ENCODE data around the gene TSPAN18.

The TSPAN18 gene, protein sequence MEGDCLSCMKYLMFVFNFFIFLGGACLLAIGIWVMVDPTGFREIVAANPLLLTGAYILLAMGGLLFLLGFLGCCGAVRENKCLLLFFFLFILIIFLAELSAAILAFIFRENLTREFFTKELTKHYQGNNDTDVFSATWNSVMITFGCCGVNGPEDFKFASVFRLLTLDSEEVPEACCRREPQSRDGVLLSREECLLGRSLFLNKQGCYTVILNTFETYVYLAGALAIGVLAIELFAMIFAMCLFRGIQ

DNA sequence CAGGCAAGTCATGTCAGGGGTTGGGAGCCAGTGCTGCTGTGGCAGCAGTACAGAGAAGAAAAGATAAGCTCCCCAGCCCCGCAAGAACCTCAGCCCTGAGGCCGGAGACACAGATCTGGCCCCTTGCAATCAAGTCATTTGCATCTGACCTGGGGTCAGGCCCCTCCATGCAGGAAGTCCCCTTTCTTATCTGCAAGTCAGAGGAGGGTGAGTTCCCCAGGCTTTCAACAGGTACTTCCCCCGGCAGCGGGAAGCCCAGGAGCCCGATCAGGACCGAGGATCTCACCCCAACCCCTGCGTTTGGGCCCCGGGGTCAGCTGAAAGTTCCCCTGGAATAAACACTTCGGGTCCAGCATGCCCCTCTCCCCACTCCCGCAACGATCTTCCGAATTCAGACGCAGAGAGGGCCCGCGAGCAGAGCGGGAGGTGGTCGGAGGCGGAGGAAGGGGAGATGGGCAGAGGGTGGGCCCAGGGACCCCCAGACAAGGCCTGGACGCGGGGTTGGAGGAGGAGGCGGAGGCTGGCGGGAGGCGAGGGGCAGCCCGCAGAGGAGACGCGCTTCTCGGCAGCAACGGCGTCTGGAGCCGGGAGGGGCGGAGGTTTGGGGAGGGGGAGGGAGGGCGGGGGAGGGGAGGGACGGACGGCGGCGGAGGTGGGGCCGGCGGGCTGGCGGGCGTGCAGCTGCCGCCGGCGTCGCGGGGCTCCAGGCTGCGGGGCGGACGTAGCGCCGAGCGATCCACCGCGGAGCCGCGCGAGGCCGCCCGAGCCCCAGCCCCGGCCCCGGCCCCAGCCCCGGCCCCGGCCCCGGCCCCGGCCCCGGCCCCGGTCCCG is at the start of gene TSPAN18:
Gene TSPAN18, plus strand, starts transcription at position 680 of the 831 bp plus-strand sequence. CDS start 179,455 bp downstream, outside the sequence.
- no peak for DNase-seq

DNA sequence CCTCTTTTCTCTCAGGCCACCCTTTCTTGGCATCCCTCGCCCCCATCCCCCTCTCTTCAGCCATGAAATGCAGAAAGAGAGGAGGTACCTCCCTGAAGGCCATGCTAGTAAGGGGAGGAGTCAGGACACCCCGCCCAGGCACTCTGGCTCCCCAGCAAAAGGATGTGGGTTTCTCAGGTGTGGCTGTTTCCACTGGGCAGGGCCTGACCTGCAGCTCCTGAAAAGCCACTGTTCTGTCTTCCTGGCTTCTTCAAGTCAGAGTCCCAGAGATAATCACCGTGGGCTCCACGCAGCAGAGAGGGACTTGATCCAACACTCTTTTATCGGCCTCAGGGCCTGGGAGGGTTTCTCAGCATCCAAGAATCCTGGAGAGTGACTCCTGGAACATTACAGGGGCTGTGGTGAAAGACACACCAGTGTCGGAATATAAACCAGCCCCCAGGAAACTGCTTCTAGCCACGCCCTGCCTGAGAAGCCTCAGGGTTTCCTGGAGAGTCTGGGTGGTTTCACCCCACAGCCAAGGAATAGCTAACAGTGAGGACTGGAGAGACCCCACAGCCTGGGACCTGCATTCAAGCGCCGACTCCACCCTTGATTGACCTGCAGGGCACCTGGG is 45.7 kb upstream of the TSPAN18 start:
- peak in 1 of 2 experiments; percentile 32 for DNase-seq

DNA sequence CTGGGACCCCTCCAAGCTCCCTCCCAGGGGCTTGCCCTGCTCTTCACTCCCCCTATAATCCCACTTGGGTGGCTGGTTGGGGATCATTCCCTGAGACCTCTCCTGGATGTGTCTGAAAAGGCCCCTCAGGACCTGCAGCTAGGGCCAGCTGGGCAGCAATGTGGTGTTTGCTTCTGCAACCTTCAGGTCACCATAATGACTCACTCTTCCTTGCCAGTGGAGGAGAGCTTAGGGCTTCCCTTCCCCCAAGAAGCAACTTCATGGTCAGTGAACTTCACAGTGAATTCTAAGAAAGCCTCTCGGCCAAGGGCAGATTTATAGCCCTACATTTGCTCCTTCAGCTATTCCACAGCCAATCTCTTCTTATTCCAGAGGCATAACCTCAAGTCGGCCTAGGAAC is 45.1 kb upstream of the TSPAN18 start:
- no peak for DNase-seq

DNA sequence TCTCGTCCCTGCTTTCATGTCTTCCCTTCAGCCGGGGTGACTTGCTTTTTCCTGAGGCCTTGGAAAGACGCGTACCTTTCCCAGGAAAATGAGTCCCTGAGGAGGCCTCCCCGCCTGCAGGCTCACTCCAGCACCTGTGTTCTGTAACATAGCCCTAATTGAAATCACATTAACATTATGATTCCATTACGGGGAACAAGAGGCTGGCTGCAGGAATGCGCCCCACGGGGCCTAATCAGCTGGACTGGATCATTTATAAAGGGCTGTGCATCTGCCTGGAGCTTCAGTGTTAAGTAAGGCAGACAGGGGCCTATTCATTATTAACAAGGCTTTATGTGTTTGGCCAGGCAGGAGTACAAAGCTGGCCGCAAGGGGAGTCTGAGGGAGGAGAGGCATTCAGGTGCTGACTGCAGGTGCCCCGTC is 41.9 kb upstream of the TSPAN18 start:
- no peak for DNase-seq

DNA sequence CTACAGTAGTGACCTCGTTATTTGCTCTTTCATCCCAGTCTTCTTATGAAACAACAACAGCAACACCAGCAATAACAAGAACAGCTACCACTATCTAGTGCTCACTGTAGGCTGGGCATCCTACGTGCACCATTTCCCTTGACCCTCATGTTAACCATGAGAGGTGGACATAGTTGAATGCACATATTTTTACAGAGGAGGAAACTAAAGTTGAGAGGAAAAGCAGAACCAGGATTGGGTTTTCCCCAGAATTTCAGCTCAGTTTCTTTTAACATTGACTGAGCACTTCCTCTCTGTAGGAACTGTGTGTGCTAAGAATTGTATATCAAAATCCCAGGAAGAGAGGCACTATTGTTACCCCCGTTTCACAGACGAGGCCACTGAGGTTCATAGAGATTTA is 39.4 kb upstream of the TSPAN18 start:
- no peak for DNase-seq

DNA sequence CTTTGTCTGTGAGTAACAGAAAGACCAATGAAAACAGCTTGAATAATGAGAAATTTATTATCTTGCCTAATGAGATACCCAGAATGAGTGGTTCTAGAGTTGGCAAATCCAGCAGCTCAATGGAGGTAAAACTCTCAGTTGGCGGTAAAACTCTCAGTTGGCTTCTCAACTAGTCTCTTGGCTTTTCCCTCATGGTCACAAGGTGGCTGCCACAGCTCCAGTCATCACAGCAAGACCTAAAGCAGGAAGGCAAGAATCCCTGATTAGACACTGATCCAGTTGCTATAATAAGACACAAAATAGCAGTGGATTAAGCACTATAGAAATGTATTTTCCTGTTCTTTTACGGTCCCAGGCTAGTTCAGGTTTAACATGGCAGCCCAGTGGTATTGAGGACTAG is 37.5 kb upstream of the TSPAN18 start:
- no peak for DNase-seq

DNA sequence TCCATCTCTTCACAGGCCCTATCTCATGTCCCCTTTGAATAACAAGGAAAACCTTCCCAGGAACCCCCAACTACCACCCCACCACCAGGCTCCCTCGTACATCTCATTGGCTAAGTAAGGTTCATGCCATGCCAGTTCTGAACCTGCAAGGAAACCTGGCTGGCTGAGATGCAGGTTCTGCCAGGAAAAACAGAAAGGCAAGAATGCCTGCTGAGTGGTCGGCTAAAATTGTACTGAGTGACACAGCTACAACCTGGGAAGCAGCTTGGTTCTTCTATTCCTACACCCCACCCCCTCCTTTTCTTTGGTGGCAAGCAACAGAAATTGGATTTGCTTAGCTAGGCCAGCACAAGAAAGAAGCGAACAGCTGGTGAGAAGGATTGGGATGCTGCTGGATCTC is 36.1 kb upstream of the TSPAN18 start:
- DNase-seq = no peak

DNA sequence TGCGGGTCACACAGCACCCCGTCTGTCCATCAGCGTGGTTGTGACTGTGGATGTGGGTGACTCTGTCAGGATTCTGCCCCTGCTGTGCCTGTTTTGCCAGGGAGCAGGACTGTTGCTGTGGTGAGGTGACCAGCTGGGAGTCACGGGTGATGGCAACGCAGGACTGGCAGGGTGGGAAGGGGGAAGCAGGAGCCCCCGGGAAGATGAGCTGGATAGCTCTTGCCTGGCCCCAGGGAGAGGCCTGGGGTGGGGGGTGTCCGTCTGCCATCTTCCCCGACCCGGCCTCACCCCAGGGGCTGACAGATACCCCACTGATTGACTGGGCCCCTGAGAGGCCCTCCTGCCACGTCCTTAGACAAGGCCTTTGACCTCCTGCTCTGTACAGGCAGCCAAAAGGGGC is 34.3 kb upstream of the TSPAN18 start:
- no peak for DNase-seq

DNA sequence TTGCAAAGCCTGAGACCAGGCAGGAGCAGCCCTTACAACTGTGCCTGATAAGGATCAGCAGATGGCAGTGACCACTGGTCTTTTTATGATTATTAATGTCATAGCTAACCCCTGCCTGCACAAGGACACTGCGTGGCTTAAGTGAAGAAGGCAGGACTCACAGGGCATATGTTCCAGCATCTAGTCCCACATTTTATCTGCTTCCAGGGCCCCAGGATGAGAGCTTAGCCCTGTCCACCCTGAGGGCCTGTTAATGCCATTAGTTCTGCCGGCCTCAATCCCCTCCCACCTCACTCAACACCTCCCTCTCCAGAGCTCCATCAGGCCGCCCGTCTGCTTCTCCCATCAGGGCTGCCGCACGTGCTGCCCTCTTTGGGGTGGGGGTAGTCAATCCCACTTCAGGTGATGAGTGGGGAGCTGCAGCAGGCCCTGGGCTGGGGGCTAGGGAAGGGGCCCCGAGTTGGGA is 33.1 kb upstream of the TSPAN18 start:
- no peak for DNase-seq

DNA sequence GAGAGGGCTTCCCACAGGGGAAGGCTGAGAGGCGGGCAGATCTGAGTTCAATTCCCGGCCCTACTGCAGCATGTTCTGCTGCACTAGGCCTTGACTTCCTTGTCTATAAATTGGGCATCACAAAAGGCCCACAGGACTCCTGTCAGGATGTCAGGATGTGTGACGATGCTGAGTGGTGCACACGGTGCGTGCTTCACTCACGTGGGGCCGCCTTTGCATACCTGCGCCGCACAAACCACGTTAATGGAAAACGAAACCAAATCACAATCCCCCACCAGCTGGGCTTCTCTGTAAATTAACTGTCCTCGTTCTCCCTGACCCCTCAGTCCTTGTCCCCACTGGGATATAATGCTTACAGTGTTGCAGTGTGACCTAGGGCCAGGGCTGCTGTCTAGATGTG is 32.3 kb upstream of the TSPAN18 start:
- no peak for DNase-seq

DNA sequence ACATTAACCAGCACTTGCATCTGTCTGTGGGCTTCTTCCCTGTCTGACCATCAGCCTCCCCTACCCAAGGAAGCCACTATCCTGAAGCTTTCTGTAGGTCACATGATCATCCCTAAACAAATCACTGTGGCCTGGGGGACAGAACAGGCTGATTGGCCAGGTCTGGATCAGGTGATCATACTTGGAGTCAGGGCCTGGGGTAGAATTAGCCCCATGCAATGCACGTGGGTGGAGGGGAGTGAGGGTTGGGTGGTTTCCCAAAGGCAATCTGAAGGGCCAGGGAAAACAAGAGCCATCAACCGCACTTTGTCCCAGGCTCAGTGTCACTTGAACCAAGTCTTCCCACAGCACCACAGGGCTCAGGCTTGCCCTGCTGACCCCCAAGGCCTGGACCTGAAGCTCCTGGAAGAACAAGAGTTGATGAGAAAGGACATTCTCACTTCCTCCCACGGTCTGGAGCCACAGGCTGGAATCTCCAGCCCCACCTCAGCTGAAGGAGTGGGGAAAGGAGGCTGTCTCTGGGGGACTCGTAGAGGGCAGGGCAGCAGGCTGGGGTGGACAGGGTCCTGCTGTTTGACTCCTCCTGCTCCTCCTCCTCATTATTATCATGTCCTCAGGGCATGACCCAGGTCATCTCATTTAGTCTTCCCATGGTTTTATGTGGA is 31.5 kb upstream of the TSPAN18 start:
- no peak for DNase-seq

DNA sequence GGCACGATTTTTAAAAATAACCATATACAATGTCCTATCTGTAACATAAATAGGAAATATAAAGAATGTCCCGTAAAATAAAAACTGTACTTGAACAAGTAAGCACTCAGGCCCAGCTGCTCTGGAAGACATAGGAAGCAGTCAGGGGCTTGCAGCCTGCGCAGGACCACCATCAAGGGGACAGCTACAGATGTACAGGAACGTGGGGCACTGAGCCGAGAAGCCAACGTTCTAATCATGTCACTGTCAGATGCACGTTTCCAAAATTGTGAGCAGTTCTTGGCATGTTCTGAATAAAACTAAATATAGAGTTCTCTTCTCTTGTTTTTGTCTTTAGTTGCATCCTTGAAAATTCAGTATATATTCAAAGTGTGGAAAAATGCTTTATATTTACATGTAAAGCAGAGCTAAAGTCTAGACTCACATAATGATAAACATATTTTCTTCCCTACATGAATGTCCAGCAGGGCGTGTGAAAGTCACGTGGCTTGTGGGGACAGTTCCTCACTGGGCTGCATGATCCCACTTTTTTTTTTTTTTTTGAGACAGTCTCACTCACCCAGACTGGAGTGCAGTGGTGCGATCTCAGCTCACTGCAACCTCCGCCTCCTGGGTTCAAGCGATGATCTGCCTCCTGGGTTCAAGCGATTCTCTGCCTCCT is 28.4 kb upstream of the TSPAN18 start:
- DNase-seq = no peak

DNA sequence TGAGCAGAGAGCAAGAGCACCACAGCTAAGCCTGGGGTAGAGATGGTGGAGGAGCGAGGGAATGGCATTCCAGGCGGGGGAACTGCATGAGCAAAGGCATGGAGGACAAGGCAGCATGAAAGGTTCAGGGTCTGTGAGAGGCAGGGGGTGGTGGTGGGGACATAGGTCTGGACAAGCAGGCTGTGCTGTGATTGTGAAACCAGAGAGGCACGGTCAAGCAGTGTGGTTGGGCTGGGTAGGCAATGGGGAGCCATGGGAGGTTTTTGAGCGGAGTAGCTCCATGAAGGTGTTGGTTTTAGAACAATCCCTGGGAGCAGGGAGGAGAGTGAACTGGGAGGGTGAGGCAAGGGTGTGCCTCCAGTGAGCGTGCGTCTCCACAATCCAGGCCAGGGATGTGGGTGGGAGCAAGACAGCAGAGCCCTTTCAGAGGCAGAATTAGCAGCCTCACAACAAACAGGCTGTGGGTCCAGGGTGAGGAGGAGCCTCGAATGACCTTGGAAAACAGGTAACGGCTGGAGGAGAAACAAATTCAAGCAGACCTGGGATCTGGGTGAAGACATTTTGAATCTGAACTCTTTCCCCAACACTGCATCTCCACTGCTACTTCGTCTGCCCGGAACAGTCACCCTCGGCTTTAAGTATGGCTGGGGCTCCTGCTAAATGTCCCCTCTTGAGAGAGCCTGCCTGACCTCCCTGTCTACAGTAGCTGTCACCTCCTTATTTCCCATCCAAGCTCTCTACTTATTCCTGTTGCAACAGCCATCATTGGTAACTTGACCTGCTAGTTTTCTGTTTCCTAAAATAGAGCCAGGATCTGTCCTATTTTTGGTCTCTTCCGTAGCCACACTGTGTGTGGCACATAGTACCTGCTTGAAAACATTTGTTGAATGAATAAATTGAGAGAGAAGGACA is 27.0 kb upstream of the TSPAN18 start:
- no peak for DNase-seq

DNA sequence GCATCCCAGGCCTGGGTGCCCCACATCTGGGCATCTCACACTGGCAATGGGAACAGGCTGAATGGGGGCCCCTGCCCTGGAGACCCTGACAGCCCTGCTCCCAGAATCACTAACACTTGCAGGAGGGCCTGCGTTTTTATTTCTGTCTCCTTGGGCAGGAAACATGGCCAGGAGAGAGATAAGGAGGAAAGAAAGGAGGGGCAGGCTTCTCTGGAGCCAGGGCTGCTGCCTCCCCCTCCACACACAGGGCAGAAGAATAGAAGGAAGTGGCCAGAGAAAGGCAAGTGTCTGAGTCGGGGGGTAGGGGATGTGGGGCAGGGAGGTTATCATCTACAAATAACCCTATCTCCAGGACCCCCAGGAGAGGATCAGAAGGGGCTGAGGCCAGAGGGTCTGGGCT is 25.5 kb upstream of the TSPAN18 start:
- no peak for DNase-seq

DNA sequence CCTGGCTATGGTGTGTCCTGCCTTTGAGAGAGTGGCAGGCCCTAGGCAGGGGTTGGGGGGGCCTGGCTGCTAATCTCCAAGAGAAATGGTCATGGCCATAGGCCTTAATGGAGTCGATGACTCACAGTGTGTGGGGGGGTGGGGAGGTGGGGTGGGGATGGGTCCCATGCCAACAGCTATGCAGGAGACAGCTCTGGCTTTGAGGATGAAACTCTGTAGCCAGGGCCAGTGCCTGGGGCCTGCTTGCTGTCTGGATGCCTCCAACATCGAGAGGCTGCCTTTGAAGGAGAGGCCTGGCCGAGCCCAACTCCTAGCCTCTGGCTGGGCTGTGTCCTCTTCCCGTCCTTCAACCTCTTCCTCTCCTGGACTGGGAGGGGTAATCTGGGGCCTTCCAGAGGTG is 23.9 kb upstream of the TSPAN18 start:
- no peak for DNase-seq

DNA sequence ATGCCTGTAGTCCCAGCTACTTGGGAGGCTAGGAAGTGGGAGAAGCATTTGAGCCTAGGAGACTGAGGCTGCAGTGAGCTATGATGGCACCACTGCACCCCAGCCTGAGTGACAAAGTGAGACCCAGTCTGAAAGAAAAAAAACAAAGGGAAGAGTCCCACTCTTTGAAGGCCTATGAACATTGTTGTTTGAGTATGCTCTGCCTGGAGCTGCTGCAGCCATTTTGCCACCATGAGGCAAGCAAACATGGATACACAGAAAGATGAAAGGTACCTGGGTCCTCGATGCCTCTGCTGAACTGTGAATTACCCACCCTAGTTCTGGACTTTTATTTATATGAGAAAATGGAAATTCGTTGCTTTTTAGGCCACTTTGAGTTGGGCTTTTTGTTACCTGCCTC is 19.7 kb upstream of the TSPAN18 start:
- no peak for DNase-seq

DNA sequence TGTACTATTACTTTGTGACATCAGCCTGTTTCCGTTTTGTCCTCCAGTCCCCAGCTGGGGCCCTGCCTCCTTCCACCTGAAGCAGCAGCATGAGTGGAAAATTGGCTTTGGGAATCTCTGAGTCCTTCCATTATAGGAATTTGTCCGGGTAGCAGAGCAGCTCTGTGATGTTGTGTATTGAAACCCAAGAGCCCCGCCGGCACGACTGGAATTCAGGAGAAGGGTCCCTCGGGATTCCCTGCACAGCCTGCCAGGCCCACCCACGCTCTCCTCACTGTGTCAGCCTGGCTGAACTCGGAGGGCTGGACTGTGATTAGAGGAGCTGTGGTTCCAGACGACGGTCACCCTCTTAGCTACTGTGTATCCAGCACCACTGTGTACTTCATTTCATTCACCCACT is 18.8 kb upstream of the TSPAN18 start:
- no peak for DNase-seq

DNA sequence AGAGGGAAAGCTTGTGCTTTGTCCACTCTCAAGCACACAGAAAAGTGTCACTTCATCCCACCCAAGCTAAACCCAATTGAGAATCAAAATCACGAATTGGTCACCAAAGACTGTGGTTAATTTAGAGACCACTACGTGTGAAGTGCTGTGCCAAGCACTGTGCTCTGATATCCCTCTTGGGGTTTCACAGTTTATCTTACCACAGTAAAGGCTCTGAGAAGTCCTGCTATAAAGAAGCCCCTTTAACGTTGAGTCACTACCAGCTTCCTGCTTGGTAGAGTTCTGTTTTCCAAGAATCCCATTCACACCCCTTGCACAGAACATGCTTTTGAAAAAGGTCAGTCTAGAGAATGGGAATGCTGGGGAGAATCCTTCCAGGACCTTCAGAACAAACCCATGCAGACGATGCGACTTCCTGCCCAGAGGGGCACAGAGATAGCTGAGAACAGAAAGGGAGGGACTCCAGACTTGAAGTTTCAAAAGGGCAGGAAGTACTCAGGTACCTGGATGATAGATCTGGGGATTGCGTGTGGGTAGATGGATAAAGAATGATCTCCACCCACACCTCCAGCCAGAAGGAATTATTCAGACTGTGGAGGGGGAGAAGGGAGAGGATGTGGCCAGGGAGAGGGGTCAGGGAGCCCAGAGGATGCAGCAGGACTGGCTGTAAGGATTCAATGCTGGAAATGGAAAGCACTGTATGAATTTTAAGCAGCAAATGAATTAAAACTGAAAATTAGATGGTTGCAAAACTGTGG is 18.1 kb upstream of the TSPAN18 start:
- no peak for DNase-seq

DNA sequence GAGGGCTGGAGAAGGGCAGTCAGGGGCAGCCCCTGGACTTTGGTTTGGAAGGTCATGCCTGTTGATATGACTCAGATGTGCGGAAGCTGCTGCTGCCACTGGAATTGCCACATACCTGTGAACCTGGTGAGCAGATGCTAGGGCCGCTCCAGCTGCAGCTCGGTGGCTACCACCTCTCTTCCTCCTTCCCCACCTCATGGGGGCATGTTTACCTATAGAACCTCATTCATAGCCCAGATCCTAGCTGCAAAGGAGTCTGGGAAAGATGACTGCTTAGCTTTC is 17.5 kb upstream of the TSPAN18 start:
- DNase-seq = no peak

DNA sequence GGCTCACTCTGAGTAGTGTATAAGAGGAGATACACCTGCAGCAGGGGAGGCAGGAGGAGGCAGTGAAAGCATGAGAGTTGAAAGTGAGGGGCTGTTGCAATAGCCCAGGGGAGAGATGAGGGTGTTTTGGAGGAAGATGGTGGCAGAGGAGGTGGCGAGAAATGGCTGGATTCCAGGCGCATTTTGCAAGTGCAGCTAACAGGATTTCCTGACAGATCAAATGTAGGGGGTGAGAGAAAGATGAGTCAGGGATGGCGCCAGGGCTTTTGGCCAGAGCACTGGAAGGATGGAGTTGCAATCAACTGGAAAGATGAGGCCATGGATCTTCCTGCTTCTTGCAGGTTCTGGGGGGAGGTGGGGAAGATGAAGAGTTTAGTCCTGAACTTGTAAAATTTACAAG is 16.8 kb upstream of the TSPAN18 start:
- peak; percentile 39 to 49 for DNase-seq

DNA sequence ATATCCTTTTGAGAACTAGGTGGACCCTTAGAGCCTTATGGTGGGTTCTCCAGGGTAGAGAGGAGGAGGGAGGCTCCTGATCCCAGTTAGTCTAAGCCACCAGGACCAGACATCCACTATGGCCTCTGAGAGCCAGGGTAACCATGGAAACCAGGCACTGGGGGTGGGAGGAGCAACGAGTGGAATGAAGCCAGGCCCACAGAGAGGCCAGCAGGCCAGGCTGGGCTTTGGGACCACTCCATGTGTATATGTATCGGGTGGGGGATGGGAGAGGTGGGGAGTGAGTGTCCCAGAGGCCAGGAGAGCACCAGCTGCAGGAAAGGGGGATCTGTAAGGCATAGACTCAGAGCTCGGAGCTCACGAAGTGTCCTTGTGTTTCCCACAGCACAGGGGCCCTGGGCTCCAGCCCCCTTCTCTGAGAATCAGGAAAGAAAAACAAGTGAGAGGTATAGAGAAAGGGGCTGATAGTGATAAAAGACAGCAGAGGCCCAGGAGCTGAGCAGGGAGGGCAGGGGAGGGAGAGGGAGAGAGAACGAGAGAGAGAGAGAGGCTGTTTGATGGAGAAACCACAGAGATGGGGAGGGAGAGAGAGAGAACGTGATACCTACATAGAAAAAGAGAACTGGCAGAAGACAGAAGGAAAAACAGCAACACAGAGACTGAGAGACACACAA is 15.5 kb upstream of the TSPAN18 start:
- no peak for DNase-seq
